ENCODE measurements around the gene CCDC186.

GRCh38 chr10:114195079-114195478 lies 21.1 kb upstream of the CCDC186 start:
- no peak for TF ChIP-seq CTCF (conservative IDR thresholded peaks at IDR 0.05 in 1 of 2, IDR thresholded peaks at IDR 0.05 in 1 of 2; ENCODE audit: low read depth in 1 of 2, low read length in 2 of 2)
- TF ChIP-seq EZH2 (IDR thresholded peaks at IDR 0.05; ENCODE audit: low read length, missing control alignments), result no peak

Data from fibroblast of lung (primary cell).